HuH-7.5 (cell line): ENCODE measurements around the gene STAT1.

Source experiments
- DNase-seq: peaks from one replicate; pipeline ENCODE4 v3.0.0; 2011; ENCODE audit warnings: low spot score

Gene STAT1

GRCh38 chr2:190959911-190960788 is 53.8 kb downstream of the STAT1 start:
- no peak for DNase-seq

DNA sequence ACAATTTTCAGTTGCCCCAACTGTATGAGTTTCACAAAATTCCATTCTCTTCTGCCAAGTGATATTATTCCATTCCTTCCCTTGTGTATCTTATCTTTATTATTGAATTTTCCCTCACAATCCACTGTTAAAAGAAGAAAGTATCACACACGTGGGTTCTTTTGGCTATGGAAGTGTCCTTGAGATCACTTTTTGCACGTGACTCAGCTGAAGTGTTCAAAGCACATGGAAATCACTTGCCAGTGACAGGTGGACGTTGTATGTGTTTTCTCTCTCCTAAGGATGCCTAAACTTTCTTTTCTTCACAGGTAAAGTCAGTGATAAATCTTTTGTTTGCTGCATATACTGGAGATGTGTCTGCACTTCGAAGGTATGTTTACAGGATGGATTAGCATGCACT is 60.7 kb downstream of the STAT1 start:
- DNase-seq: no peak

GRCh38 chr2:190950566-190950991 is 63.4 kb downstream of the STAT1 start:
- no peak for DNase-seq

GRCh38 chr2:190948671-190949070 is 65.3 kb downstream of the STAT1 start:
- DNase-seq: no peak

DNA sequence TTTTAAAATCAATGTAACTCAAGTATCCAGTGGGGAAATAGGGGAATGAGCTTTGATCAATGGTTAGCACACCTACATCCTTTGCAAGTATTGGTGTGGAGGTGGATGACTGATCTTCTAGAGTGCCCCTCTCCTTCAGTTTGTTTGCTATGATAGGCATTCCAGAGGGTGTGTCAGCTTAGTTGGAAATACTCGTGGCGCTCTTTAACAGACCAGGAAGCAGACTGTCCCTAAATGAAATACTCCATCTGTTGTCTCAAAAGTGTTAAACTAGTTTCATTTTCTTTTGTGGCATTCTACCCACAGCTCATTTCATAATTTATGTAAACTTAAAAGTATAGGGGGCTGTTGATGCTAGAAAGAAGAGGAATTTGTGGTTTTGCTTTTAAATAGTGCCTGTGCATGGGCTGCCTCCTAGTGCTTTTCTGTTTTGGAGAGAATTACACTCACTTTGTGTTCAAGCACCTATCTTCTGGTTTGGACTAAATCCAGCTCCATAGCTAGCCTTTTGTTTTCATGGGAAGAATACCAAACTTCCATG is 66.2 kb downstream of the STAT1 start:
- no peak for DNase-seq

- no peak for DNase-seq
Observed at GRCh38 chr2:190947141-190947540, 66.8 kb downstream of the STAT1 start.

- no peak for DNase-seq
Observed at GRCh38 chr2:190943706-190944105, 70.3 kb downstream of the STAT1 start.

DNA sequence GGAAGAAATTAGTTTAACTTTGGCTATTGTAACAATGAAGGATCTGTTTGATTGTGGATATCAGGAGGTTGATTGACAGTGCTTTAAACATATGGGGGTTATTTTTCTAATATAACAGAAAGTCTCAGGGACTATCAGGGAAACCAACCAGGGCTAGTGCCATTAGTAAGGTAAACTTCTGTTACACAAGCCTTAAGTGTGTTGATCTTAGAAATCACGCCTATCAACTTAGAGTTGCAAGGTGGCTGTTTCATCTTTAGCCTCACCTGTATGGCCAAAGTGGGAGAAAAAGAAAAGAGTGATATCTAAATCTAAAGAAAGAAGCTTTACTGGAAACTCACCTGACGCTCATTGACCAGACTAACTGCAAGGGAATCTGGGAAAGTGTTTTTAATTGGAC is 71.3 kb downstream of the STAT1 start:
- no peak for DNase-seq

DNA sequence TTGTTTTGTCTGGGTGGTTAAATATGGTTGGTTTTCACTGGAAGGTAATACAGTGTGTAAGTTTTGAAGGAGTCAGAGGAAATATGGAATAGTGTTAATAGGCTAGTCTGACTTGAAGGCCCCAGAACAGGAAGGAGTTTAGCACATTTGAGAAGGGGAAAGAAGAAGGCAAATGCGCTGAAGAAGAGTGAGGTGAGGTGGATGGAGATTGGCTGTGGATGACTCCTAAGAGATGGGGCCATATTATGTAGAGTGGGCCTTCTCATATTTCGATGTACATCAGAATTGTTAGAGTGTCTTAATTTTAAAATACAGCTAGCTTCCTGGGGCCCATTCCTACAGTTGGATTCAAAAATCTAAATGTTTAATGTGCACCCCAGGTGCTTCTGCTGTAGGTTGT is 72.4 kb downstream of the STAT1 start:
- no peak for DNase-seq

- DNase-seq: no peak
Observed at GRCh38 chr2:190940454-190940853, 73.5 kb downstream of the STAT1 start.

GRCh38 chr2:190938771-190939335 is 75.1 kb downstream of the STAT1 start:
- DNase-seq: no peak

DNA sequence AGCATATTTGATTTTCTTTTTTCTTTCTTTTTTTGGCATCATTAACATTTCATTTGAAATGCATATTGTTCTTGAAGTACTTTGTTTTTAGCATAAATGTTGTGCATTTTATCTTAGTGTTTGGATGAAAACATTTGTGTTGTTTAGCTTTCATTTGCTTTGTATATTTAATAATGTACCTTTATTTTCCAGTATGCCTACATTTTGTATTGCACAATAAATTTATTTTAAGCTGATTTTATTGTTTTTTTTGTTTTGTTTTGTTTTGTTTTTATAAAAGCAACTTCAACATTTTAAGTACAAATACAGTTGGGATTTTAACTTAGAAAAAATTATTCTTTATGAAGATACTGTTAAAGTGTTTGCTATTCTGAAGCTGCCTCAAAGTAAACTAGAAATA is 78.9 kb downstream of the STAT1 start:
- no peak for DNase-seq

DNA sequence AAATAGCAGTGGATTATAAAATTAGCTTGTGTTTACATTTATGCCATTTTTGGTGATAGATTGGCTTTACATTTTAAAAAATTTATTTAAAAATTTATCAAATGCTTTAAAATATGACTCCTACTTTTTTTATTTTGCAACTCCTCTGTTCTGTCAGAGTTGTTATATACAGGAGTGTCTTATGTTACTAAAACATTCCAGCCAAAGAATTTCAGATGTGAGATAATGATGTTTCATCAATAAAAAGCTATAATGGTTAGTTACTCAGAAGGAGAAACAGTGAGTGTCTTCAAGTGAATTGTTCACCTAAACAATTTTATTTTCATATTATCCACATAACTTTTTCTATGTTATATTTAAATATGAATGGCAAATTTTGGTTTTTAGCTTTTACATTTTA is 80.6 kb downstream of the STAT1 start:
- DNase-seq: no peak

GRCh38 chr2:190932514-190932913 is 81.5 kb downstream of the STAT1 start:
- DNase-seq: no peak

DNA sequence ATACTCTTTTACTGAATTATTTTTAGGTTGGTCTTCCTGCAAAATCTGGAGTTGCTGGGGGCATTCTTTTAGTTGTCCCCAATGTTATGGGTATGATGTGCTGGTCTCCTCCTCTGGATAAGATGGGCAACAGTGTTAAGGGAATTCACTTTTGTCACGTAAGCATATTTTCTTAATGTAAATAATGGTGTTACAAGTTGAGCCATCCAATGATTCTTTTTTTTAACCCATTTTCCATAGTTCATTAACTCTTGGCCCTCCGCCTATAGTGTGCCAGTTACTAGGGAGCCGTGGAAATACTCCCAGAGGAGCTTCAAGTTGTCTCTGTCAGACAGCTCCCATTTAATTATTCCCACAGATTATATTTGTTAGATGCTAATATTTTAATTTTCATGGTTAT is 83.6 kb downstream of the STAT1 start:
- DNase-seq: no peak

- no peak for DNase-seq
Observed at GRCh38 chr2:190929919-190930318, 84.1 kb downstream of the STAT1 start.

DNA sequence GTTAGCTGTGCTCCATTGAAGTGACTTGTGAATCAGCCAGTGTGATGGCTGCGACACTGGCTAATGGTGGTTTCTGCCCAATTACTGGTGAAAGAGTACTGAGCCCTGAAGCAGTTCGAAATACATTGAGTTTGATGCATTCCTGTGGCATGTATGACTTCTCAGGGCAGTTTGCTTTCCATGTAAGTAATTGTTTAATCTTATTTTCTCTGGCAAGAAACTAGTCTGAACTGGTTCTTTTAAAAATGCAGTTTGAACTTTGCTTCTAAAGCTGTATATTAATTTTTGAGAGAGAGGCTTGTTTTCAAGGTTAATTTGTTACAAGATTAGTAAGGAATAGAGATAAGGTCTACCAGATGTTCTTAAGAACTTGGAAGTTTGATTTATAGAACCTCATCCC is 86.7 kb downstream of the STAT1 start:
- no peak for DNase-seq

- DNase-seq: no peak
Observed at GRCh38 chr2:190922376-190922775, 91.6 kb downstream of the STAT1 start.

GRCh38 chr2:190920085-190920484 is 93.9 kb downstream of the STAT1 start:
- DNase-seq: no peak
